ENCODE results near the gene GSX2. TPM values are rescaled to one million over a fixed set of nuclear protein-coding genes. Genes with fewer than 3 reads are reported as not detected.
"Not testable (repeated sequence)": the region's sequence is repeated elsewhere in the genome, so short reads cannot be mapped to it uniquely, and the experiment has no call there.

Gene GSX2
- total RNA-seq = not detected
- polyA plus RNA-seq = not detected
- long read RNA-seq, donor 1 = 0 reads
- long read RNA-seq, donor 2 = 0 reads
- long read RNA-seq, donor 3 = 0 reads
- long read RNA-seq, donor 4 = 0 reads
- long read RNA-seq, donor 5 = 0 reads

DNA sequence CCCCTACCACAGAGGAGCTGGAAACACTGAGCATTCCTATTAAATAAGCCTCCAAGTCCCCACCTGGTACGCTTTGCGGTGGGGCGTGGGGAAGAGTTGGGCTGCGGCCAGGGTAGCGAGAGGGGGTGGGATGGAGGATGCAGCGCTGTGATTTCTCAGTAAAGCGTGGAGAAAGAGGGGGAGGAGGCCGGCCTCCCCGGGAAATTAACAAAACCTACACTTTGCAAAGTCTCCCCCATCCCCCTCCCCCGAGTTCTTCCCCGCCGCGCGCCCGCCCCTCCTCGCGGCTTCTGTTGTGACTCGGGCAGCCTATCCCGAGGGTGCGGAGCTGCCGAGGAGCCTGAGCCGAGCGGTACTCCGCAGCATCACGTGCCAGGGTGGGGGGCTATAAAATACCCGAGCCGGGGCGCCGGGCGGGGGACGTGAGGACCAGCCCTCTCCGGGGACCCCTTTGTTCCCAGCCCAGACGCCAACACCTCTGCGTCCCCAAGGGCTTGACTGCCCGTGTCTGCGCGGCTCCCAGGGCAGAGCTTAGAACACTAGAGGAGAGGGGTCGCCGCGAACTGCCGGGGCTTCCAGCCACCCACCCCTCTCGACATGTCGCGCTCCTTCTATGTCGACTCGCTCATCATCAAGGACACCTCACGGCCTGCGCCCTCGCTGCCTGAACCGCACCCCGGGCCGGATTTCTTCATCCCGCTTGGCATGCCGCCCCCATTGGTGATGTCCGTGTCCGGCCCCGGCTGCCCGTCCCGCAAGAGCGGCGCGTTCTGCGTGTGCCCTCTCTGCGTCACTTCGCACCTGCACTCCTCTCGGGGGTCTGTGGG is at the start of gene GSX2:
Gene GSX2 (plus strand): TSS at position 416 of the 827 bp plus-strand sequence. CDS start 182 bp downstream, at position 598.
- H3K4me3 ChIP-seq = no peak within 1 kb of the TSS
- 1 to 2% methylated on average over 61 to 66 of the region's 66 CpGs for WGBS, 2 donors
- H3K27me3 ChIP-seq (ENCODE audit: control insufficient read depth in 3 of 3, insufficient read depth in 3 of 3, low read length in 2 of 3) = peaks cover 19 to 96% (median 88%) of the 10 kb centered on the region in 3 donors
- no peak for DNase-seq
- H3K9ac ChIP-seq (ENCODE audit: insufficient read depth in 1 of 2, low read length in 2 of 2) = no peak within 1 kb of the TSS
- TF ChIP-seq, protein P1, sequence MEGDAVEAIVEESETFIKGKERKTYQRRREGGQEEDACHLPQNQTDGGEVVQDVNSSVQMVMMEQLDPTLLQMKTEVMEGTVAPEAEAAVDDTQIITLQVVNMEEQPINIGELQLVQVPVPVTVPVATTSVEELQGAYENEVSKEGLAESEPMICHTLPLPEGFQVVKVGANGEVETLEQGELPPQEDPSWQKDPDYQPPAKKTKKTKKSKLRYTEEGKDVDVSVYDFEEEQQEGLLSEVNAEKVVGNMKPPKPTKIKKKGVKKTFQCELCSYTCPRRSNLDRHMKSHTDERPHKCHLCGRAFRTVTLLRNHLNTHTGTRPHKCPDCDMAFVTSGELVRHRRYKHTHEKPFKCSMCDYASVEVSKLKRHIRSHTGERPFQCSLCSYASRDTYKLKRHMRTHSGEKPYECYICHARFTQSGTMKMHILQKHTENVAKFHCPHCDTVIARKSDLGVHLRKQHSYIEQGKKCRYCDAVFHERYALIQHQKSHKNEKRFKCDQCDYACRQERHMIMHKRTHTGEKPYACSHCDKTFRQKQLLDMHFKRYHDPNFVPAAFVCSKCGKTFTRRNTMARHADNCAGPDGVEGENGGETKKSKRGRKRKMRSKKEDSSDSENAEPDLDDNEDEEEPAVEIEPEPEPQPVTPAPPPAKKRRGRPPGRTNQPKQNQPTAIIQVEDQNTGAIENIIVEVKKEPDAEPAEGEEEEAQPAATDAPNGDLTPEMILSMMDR (IDR thresholded peaks at IDR 0.05; ENCODE audit: control extremely low read depth, extremely low read depth) = no peak
- no peak within 1 kb of the TSS for H3K27ac ChIP-seq (ENCODE audit: low read depth in 1 of 2, low read length in 1 of 2)
- no peaks in the 10 kb centered on the region for H3K36me3 ChIP-seq (ENCODE audit: control insufficient read depth in 4 of 4, insufficient read depth in 4 of 4, low read length in 4 of 4)
- ATAC-seq (ENCODE audit: insufficient read depth, low FRiP score) = no peak
- H3K9me3 ChIP-seq (ENCODE audit: control insufficient read depth in 4 of 4, insufficient read depth in 3 of 4, low read length in 3 of 4) = peaks cover 0 to 8% (median 0%) of the 10 kb centered on the region in 4 donors
- H3K4me1 ChIP-seq (ENCODE audit: control insufficient read depth in 5 of 5, insufficient read depth in 5 of 5, low read length in 5 of 5) = peaks cover 0 to 34% (median 3%) of the 10 kb centered on the region in 5 donors

DNA sequence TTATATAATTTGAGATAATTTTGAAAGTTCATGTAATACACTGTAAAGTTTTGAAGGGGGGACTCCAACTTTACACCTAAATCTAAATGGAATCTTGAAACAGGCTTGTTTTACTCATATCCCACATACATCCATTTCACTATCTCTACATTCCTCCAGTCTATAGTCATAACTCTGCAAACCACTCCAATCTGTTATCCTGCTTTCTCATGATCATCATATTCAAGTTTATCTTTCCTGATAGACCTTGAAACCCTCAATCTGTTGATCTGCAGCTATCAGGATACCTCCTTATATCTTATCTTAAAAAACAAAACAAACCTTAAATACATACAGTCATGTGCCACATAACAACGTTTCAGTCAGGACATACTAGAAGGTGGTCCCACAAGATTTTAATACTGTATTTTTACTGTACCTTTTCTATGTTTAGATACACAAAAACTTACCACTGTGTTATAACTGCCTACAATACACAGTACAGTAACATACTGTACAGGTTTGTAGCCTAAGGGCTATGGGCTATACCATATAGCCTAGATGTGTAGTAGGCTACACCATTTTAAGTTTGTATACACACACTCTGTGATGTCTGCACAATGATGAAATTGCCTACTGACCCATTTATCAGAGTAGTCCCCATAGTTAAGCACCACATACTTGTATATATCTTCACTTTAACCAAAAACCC is 49.6 kb upstream of the GSX2 start:
- H3K36me3 ChIP-seq (ENCODE audit: control insufficient read depth in 4 of 4, insufficient read depth in 4 of 4, low read length in 4 of 4) = peaks cover 0 to 8% (median 3%) of the 10 kb centered on the region in 4 donors
- peaks cover 0 to 13% (median 3%) of the 10 kb centered on the region in 5 donors for H3K4me1 ChIP-seq (ENCODE audit: control insufficient read depth in 5 of 5, insufficient read depth in 5 of 5, low read length in 5 of 5)
- H3K4me3 ChIP-seq = no peak overlapping the region
- no peak overlapping the region for H3K9ac ChIP-seq (ENCODE audit: insufficient read depth in 1 of 2, low read length in 2 of 2)
- no peaks in the 10 kb centered on the region for H3K9me3 ChIP-seq (ENCODE audit: control insufficient read depth in 4 of 4, insufficient read depth in 3 of 4, low read length in 3 of 4)
- ATAC-seq (ENCODE audit: insufficient read depth, low FRiP score) (no peak), DNase-seq (no peak)
- no peak overlapping the region for H3K27ac ChIP-seq (ENCODE audit: low read depth in 1 of 2, low read length in 1 of 2)
- H3K27me3 ChIP-seq (ENCODE audit: control insufficient read depth in 3 of 3, insufficient read depth in 3 of 3, low read length in 2 of 3) = no peaks in the 10 kb centered on the region
- TF ChIP-seq, protein P1 (IDR thresholded peaks at IDR 0.05; ENCODE audit: control extremely low read depth, extremely low read depth) = no peak
- 24 to 49% methylated on average over 1 of the region's 1 CpG for WGBS, 2 donors

DNA sequence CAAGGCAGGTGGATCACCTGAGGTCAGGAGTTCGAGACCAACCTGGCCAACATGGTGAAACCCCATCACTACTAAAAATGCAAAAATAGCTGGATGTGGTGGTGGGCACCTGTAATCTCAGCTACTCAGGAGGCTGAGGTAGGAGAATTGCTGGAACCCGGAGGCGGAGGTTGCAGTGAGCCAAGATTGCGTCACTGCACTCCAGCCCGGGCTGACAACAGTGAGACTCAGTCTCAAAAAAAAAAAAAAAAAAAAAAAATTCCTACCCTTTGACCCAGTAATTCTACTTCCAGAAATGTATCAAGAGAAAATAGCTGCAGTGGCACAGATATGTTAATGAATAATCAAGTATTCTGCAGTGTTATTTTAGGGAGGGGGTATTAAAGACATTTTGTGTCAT is 46.6 kb upstream of the GSX2 start:
- H3K9me3 ChIP-seq (ENCODE audit: control insufficient read depth in 4 of 4, insufficient read depth in 3 of 4, low read length in 3 of 4); H3K27me3 ChIP-seq (ENCODE audit: control insufficient read depth in 3 of 3, insufficient read depth in 3 of 3, low read length in 2 of 3); DNase-seq; ATAC-seq (ENCODE audit: insufficient read depth, low FRiP score); H3K36me3 ChIP-seq (ENCODE audit: control insufficient read depth in 4 of 4, insufficient read depth in 4 of 4, low read length in 4 of 4); H3K9ac ChIP-seq (ENCODE audit: insufficient read depth in 1 of 2, low read length in 2 of 2); H3K27ac ChIP-seq (ENCODE audit: low read depth in 1 of 2, low read length in 1 of 2); H3K4me3 ChIP-seq: not testable (repeated sequence)
- WGBS, 2 donors = 72 to 78% methylated on average over 5 of the region's 5 CpGs
- H3K4me1 ChIP-seq (ENCODE audit: control insufficient read depth in 5 of 5, insufficient read depth in 5 of 5, low read length in 5 of 5) = peaks cover 0 to 13% (median 3%) of the 10 kb centered on the region in 5 donors

DNA sequence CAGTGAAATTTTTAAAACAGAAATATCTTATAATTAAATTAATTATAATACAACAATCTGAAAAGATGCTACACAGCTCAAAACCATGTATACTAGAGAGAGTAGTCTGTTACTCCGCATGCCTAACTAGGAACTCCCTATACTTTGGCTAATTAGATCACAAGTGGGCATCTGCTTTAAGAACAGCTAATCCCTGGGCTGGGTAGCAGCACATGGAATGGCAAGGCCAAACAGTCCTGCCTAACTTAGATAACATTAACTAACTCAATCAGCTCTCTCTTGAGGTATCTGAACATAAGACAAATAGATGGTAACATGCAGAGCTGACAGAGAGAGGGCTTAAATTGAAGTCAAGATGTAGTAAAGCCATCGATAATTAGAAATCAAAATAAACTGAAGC is 45.5 kb upstream of the GSX2 start:
- TF ChIP-seq, protein P1 (IDR thresholded peaks at IDR 0.05; ENCODE audit: control extremely low read depth, extremely low read depth) = no peak
- no peak overlapping the region for H3K9ac ChIP-seq (ENCODE audit: insufficient read depth in 1 of 2, low read length in 2 of 2)
- no peaks in the 10 kb centered on the region for H3K36me3 ChIP-seq (ENCODE audit: control insufficient read depth in 4 of 4, insufficient read depth in 4 of 4, low read length in 4 of 4)
- H3K9me3 ChIP-seq (ENCODE audit: control insufficient read depth in 4 of 4, insufficient read depth in 3 of 4, low read length in 3 of 4) = no peaks in the 10 kb centered on the region
- WGBS, 2 donors = 99 to 100% methylated on average over 2 of the region's 2 CpGs
- H3K27me3 ChIP-seq (ENCODE audit: control insufficient read depth in 3 of 3, insufficient read depth in 3 of 3, low read length in 2 of 3) = no peaks in the 10 kb centered on the region
- ATAC-seq (ENCODE audit: insufficient read depth, low FRiP score) (no peak), DNase-seq (no peak)
- H3K27ac ChIP-seq (ENCODE audit: low read depth in 1 of 2, low read length in 1 of 2) = no peak overlapping the region
- H3K4me3 ChIP-seq = no peak overlapping the region
- H3K4me1 ChIP-seq (ENCODE audit: control insufficient read depth in 5 of 5, insufficient read depth in 5 of 5, low read length in 5 of 5) = peaks cover 0 to 18% (median 3%) of the 10 kb centered on the region in 5 donors
